Adipose tissue (tissue), 3 donors: ENCODE results near the gene MRPL23. TPM values are rescaled to one million over a fixed set of nuclear protein-coding genes. Genes with fewer than 3 reads are reported as not detected.

Experiments used
- H3K27ac ChIP-seq: one replicate; pipeline ENCODE4 v1.5.1; 2013; ENCODE audit warnings: low read depth, low read length
- WGBS, 3 donors: extraction: QIAGEN DNeasy Blood & Tissue Kit; methylation state at CpG; one replicate each; pipeline ENCODE4 v1.1.7; 2013; 5-methylcytosine and 5-hydroxymethylcytosine counted together
- polyA plus RNA-seq, 3 donors: library from polyadenylated mRNA; stranded (reverse); fragments of 200-250 nt; gene quantifications; one replicate each; pipeline ENCODE4 v1.2.3, GENCODE V29; 2013
- donor health status: healthy with polysubstance abuse.
- donor health status: Bipolar disorder and iron deficiency.
- donor health status: healthy.

Gene MRPL23
- polyA plus RNA-seq, 3 donors = 55.4 to 119 (median 92.8) TPM

DNA sequence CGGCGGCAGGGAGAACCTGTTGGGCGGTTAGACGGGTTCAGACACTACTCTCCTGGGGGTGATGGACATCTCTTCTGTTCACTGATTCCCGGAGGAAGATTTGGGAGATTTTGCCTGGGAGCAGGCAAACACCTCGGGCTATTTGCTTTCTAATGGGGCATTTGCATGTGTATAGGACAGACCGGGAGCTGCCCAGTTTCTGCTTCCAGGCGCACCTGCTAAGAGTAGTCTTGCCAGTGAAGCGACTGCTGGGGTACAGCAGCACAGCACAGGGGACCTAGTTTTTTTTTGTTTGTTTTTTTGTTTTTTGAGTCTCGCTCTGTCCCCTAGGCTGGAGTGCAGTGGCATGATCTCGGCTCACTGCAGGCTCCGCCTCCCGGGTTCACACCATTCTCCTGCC lies 57.3 kb downstream of the MRPL23 start:
- no CpG with 5 or more reads among the region's 13 CpGs for WGBS, 3 donors
- no peak overlapping the region for H3K27ac ChIP-seq

Other genes with a start within 250 kb of the MRPL23 start
- gene IFITM10, start 196.7 kb upstream of the MRPL23 start, polyA plus RNA-seq = 1 to 10 TPM in 1 of 3 donors, under 1 TPM in 1, not detected in 1; 0.16 to 1.3 TPM
- 100 to 1,000 TPM; 296 to 496 (median 355) TPM for gene CTSD, start 183.4 kb upstream of the MRPL23 start, polyA plus RNA-seq
- 1 to 10 TPM in 1 of 3 donors, under 1 TPM in 1, not detected in 1; 0.31 to 7.6 TPM for gene SYT8, start 112.3 kb upstream of the MRPL23 start, polyA plus RNA-seq
- 1 to 10 TPM in 2 of 3 donors, not detected in 1; 1.5 to 2.5 TPM for gene TNNI2, start 108.4 kb upstream of the MRPL23 start, polyA plus RNA-seq
- 100 to 1,000 TPM in 1 of 3 donors, 10 to 100 TPM in 1, 1 to 10 TPM in 1; 5.2 to 187 (median 40.4) TPM for gene LSP1, start 94.2 kb upstream of the MRPL23 start, polyA plus RNA-seq
- under 1 TPM; 0.03 to 0.12 (median 0.11) TPM for gene PRR33, start 55.4 kb upstream of the MRPL23 start, polyA plus RNA-seq
- gene TNNT3, start 27.6 kb upstream of the MRPL23 start, polyA plus RNA-seq = 10 to 100 TPM in 2 of 3 donors, 1 to 10 TPM in 1; 2.2 to 50.0 (median 12.7) TPM
- 1,000 to 10,000 TPM in 1 of 3 donors, 100 to 1,000 TPM in 2; 191 to 1,541 (median 405) TPM for gene H19, start 50.5 kb downstream of the MRPL23 start, polyA plus RNA-seq
- gene IGF2, start 192.1 kb downstream of the MRPL23 start, polyA plus RNA-seq = 100 to 1,000 TPM in 1 of 3 donors, 10 to 100 TPM in 1, 1 to 10 TPM in 1; 6.7 to 133 (median 31.7) TPM
- gene INS, start 213.9 kb downstream of the MRPL23 start, polyA plus RNA-seq = 1,000 to 10,000 TPM in 1 of 3 donors, 1 to 10 TPM in 2; 1.8 to 8,847 (median 2.5) TPM
- gene TH, start 224.5 kb downstream of the MRPL23 start, polyA plus RNA-seq = under 1 TPM in 1 of 3 donors, not detected in 2; 0.17 TPM